ENCODE data around the gene MYO18B. TPM values are rescaled to one million over a fixed set of nuclear protein-coding genes. Genes with fewer than 3 reads are reported as not detected.

Gene MYO18B
- total RNA-seq, 2 experiments from 2014 or later, result 1.6 to 1.8 TPM

DNA sequence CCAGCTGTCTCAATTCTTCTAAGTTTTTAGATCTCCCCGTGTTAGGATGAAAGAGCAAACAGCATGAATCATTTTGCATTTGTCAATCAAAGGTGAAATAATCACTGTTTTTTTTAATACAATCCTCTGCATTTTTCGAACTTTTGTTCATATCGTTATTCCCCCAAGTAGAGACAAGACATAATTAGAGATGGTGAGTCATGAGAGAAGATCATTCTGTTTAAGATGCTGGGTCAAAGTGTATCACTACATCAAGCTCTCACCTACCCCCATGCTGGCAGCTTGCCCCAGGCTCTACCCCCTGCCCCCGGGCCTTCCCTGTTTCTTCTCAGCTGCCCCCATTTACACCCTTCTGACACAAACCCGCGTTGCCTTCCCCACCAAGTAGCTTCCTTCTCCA is 30.5 kb upstream of the MYO18B start:
- DNase-seq, result no peak
- TF ChIP-seq, protein P1, sequence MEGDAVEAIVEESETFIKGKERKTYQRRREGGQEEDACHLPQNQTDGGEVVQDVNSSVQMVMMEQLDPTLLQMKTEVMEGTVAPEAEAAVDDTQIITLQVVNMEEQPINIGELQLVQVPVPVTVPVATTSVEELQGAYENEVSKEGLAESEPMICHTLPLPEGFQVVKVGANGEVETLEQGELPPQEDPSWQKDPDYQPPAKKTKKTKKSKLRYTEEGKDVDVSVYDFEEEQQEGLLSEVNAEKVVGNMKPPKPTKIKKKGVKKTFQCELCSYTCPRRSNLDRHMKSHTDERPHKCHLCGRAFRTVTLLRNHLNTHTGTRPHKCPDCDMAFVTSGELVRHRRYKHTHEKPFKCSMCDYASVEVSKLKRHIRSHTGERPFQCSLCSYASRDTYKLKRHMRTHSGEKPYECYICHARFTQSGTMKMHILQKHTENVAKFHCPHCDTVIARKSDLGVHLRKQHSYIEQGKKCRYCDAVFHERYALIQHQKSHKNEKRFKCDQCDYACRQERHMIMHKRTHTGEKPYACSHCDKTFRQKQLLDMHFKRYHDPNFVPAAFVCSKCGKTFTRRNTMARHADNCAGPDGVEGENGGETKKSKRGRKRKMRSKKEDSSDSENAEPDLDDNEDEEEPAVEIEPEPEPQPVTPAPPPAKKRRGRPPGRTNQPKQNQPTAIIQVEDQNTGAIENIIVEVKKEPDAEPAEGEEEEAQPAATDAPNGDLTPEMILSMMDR (IDR thresholded peaks at IDR 0.05), result no peak
- ChIA-PET CTCF (interaction anchor here (0.7 to 2.0 kb wide), 4 partner anchors 14 to 264 kb away, joined by 3 to 9 read pairs (median 4); no protein-coding TSS in a partner anchor), POLR2A (interaction anchor here (1.1 kb wide), 1 partner anchor 88 kb away, joined by 3 read pairs; no protein-coding TSS in a partner anchor)
- Mint-ChIP-seq H3K27ac (no peak overlapping the region), H3K4me3 (no peak overlapping the region), H3K9me3 (no peaks in the 10 kb centered on the region), H3K4me1 (ENCODE audit: low read depth) (peaks cover 6% of the 10 kb centered on the region), H3K27me3 (no peaks in the 10 kb centered on the region), H3K36me3 (ENCODE audit: low read depth) (peaks cover 18% of the 10 kb centered on the region)
- intact Hi-C loops (cut with micrococcal nuclease), result no loop called here
- no peak for ATAC-seq

DNA sequence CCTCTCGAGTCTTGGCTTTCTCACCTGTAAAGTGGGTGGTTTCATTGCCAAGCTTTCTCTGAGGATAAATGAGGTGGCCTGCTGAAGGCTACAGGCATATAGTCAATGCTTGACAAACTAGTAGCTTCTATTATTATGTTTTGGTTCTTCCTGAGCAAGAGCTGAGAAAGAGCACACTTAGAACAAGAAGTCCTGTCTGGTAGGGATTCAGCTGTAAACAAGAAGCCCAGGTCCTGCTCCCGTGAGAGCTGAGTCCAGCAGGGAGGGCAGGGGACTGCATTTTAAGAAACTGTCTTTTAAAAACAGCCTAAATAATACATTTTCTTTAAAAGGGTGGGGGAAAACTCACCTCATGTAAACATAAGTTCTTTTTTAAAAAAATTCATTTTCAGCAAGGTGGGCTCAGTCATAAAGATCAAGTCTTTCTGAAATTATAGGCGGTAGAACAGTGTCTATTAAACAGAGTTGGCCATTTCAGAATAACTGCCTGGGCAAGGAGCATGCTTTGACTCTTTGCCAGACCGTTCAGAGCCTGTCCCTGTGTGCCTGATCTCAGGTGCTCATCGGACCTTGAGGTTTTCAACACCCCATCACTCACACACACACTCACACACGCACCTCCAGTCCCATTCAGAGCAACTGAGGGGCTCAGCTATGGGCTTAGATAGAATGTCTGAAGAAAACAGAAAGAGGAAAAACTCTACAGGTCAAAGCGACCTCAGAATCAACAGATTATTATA is 29.2 kb upstream of the MYO18B start:
- Mint-ChIP-seq H3K36me3 (ENCODE audit: low read depth) (peaks cover 13% of the 10 kb centered on the region), H3K9me3 (no peaks in the 10 kb centered on the region), H3K4me3 (no peak overlapping the region), H3K4me1 (ENCODE audit: low read depth) (peaks cover 6% of the 10 kb centered on the region), H3K27ac (no peak overlapping the region), H3K27me3 (no peaks in the 10 kb centered on the region)
- intact Hi-C loops (cut with micrococcal nuclease), result no loop called here
- POLR2A ChIA-PET, result interaction anchor here (1.1 to 1.3 kb wide), 2 partner anchors 20 to 89 kb away, joined by 3 read pairs; no protein-coding TSS in a partner anchor
- ATAC-seq (no peak), DNase-seq (no peak)
- TF ChIP-seq, protein P1 (IDR thresholded peaks at IDR 0.05), result no peak
- CTCF ChIA-PET, result interaction anchor here (0.7 to 2.0 kb wide), 3 partner anchors 60 to 145 kb away, joined by 3 to 9 read pairs (median 3); no protein-coding TSS in a partner anchor

DNA sequence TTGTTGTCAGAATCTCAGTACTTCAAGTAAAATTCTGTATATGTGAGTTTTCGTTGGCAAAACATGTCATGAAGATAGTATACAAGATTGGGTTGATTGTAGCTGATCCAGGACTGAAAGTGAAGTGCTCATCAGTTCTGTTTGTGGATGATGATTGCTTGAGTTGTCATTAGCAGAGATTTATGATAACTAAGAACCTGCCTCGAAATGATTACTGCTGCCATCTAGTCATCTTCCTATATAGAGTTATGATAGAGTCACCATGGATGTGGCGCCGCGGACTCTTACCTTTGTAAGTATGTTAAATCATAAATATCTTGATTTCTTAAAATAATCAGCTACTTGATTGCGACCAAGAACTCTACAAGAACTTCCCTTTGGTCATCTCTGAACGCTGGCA is 27.9 kb upstream of the MYO18B start:
- ChIA-PET POLR2A (no interaction called here), CTCF (interaction anchor here (0.6 to 1.2 kb wide), 2 partner anchors 59 to 294 kb away, joined by 3 read pairs; no protein-coding TSS in a partner anchor)
- TF ChIP-seq, protein P1 (IDR thresholded peaks at IDR 0.05), result no peak
- H3K27ac Mint-ChIP-seq, result no peak overlapping the region
- ATAC-seq (no peak), DNase-seq (no peak)
- no peak overlapping the region for H3K4me3 Mint-ChIP-seq
- H3K27me3 Mint-ChIP-seq, result no peaks in the 10 kb centered on the region
- H3K9me3 Mint-ChIP-seq, result no peaks in the 10 kb centered on the region
- peaks cover 8% of the 10 kb centered on the region for H3K4me1 Mint-ChIP-seq (ENCODE audit: low read depth)
- H3K36me3 Mint-ChIP-seq (ENCODE audit: low read depth), result peaks cover 13% of the 10 kb centered on the region
- intact Hi-C loops (cut with micrococcal nuclease), result no loop called here

DNA sequence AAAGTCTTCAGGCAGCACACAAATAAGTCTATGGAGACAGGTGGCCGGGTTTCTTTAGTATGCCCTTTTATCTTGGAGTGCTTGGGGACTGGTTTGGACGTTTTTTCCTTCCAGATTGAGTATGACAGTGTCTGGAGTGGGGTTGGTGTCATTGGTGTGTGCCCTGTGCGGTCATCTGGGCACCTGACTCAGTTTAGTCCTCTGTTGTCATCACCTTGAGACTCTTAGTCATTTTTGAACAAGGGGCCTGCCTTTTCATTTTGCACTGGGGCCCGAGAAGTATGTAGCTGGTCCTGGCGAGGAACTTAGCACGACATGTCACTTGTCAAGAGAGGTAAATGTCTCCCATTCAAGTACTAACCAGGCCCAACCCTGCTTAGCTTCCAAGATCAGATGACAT is 27.2 kb upstream of the MYO18B start:
- Mint-ChIP-seq H3K36me3 (ENCODE audit: low read depth) (peaks cover 11% of the 10 kb centered on the region), H3K27ac (no peak overlapping the region), H3K9me3 (no peaks in the 10 kb centered on the region), H3K27me3 (no peaks in the 10 kb centered on the region), H3K4me3 (no peak overlapping the region), H3K4me1 (ENCODE audit: low read depth) (peaks cover 5% of the 10 kb centered on the region)
- CTCF ChIA-PET, result interaction anchor here (0.6 to 1.2 kb wide), 2 partner anchors 58 to 295 kb away, joined by 3 read pairs; no protein-coding TSS in a partner anchor
- DNase-seq (no peak), ATAC-seq (no peak)
- TF ChIP-seq, protein P1 (IDR thresholded peaks at IDR 0.05), result no peak
- intact Hi-C loops (cut with micrococcal nuclease), result no loop called here
- POLR2A ChIA-PET, result no interaction called here

DNA sequence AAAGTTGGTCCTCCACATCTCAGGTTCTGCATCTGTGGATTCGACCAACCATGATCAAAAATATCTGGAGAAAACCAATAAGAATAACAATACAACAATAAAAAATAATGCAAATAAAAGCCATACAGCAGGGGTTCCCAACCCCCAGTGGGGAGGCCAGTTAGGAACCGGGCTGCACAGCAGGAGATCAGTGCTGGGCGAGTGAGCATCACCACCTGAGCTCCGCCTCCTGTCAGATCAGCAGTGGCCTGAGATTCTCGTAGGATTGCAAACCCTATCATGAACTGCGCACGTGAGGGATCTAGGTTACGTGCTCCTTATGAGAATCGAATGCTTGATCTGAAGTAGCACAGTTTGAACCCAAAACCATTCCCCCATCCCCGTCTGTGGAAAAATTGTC is 25.4 kb upstream of the MYO18B start:
- intact Hi-C loops (cut with micrococcal nuclease), result no loop called here
- TF ChIP-seq, protein P1 (IDR thresholded peaks at IDR 0.05), result no peak
- peaks cover 4% of the 10 kb centered on the region for H3K36me3 Mint-ChIP-seq (ENCODE audit: low read depth)
- peaks cover 2% of the 10 kb centered on the region for H3K4me1 Mint-ChIP-seq (ENCODE audit: low read depth)
- DNase-seq (no peak), ATAC-seq (no peak)
- ChIA-PET CTCF (no interaction called here), POLR2A (no interaction called here)
- H3K4me3 Mint-ChIP-seq, result no peak overlapping the region
- no peaks in the 10 kb centered on the region for H3K27me3 Mint-ChIP-seq
- no peak overlapping the region for H3K27ac Mint-ChIP-seq
- H3K9me3 Mint-ChIP-seq, result no peaks in the 10 kb centered on the region
